Measurements from ENCODE around the gene TPCN1.

The TPCN1 gene

GRCh38 chr12:113221181-113221996 lies at the start of gene TPCN1:
TSS of gene TPCN1 (plus strand) at chr12:113221464. CDS start at chr12:113226853, 5,389 bp downstream.
- DNase-seq, result peak; percentile 100

DNA sequence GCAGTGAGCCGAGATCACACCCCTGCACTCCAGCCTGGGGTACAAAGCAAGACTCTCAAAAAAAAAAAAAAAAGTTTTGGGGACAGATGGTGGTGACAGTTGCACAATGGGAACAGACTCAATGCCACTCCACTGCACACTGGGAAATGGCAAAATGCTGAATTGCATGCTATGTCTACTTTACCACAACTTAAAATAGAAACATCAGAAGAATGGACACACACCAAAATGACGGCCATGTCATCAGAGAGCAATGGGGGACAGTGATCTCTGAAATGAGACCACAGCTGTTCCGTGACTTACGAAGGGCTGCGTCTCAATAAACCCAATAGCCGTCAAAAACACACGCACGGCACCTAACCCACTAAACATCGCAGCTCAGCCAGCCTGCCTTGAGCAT lies 49.7 kb upstream of the TPCN1 start:
- no peak for DNase-seq

GRCh38 chr12:113172185-113172584 lies 49.1 kb upstream of the TPCN1 start:
- DNase-seq, result no peak

- DNase-seq, result no peak
Observed at GRCh38 chr12:113173081-113173698, 48.1 kb upstream of the TPCN1 start.

DNA sequence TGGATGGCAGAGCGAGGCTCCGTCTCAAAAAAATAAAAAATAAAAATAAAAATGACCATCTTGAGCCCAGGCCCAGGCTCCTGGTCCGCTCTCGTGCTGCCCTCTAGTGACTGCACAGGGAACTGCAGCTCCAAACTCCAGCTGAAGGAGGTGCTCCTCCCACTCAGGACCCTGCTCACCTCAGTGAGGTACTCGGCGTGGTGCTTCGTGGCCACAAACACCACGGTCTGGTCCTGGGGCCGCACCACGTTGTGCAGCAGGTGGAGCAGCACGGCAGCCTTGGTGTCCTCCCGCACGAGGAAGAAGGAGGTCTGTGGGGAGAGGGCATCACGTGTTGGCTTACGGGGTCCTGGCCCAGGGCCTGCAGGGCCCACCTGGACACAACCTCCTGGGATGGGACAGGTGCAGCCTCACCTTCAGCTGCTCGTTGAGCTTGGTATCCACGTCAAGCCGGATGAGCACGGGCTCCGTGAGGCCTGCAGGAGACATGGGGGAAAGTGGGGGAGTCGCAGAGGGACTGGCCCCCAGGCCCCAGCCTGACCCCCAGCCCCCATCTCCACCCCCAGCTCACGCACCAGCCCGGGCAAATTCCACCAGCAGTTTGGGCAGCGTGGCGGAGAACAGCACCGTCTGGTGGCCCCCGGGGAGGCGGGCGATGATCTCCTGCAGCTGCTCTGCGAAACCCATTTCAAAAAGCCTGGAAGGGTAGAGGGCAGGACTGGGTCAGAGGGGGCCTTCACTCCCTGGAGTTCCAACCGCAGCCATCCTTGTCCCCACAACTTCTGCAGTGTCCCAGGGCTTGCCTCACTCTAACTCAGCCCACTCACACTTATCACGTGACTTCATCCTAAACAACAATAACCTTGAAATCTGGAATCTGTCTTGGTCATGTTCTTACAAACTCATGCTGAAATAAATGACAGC lies 46.5 kb upstream of the TPCN1 start:
- peak; percentile 79 for DNase-seq

GRCh38 chr12:113179023-113179422 lies 42.2 kb upstream of the TPCN1 start:
- no peak for DNase-seq

DNA sequence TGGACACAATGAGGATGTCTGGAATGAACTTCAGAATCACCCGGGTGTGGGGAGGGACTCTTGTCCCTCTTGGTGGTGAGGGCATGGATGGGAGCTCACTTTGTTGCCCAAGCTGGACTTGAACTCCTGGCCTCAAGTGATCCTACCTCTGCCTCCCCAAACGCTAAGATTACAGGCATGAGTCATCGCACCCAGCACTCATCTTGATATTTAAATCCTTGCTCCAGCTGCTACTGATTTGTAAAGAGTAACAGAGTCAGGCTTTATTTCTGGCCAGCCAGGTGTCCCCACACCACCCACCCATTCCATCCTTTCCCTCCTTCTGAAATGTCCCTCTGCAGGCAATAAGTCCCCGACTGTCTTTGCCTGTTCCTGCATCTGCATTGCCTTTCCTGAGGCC lies 40.9 kb upstream of the TPCN1 start:
- no peak for DNase-seq

DNA sequence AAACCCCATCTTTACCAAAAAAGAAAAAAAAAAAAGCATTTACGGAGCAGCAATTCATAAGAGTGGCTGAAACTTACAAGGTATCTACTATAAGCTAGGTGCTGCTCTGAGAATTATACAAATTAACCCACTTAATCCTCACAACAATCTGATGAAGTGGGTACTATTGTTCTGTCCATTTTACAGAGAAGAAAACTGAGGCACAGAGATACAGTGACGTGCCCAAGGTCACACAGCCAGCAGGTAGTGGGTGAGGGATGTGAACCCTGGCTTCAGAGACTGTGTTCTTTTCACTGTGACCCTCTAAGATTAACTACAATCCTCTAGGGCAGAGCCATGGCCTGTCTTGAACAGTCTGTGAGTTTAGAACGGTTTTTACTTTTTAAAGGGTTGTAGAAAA lies 39.3 kb upstream of the TPCN1 start:
- no peak for DNase-seq

DNA sequence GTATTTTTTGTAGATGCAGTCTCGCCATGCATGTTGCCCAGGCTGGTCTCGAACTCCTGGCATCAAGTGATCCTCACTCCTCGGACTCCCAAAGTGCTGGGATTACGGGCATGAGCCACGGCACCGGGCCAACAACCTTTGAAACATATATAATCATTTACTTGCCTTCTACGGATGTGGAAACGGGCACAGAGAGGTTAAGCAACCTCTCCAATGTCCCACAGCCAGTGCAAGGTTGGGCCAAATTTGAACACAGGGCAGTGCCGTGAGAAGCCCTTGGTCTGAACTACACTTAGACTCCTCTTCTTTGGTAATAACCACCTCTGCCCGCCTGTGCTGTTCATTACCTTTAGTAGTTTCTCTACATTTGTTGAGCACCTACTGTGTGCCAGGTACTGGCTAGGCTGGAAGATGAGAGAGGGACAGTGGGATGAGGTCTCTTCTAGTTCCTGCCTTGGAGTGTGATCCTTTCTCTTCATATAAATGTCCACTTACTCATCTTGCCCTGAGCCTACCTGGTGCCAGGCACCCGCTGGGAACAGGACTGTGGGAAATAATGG lies 38.2 kb upstream of the TPCN1 start:
- no peak for DNase-seq

- DNase-seq, result no peak
Observed at GRCh38 chr12:113184098-113184899, 37.0 kb upstream of the TPCN1 start.

- peak; percentile 92 for DNase-seq
Observed at GRCh38 chr12:113184900-113185179, 36.4 kb upstream of the TPCN1 start.

- peak; percentile 84 for DNase-seq
Observed at GRCh38 chr12:113185180-113186032, 35.9 kb upstream of the TPCN1 start, which contains the start of the genes DDX54 and RITA1. TSS of gene DDX54 (minus strand) at chr12:113185478. CDS start at chr12:113185451, 27 bp downstream. TSS of gene RITA1 (plus strand) at chr12:113185721. CDS start at chr12:113186747, 1,026 bp downstream.

GRCh38 chr12:113186033-113186365 lies 35.3 kb upstream of the TPCN1 start:
- DNase-seq, result no peak

- DNase-seq, result no peak
Observed at GRCh38 chr12:113186666-113187325, 34.5 kb upstream of the TPCN1 start.

DNA sequence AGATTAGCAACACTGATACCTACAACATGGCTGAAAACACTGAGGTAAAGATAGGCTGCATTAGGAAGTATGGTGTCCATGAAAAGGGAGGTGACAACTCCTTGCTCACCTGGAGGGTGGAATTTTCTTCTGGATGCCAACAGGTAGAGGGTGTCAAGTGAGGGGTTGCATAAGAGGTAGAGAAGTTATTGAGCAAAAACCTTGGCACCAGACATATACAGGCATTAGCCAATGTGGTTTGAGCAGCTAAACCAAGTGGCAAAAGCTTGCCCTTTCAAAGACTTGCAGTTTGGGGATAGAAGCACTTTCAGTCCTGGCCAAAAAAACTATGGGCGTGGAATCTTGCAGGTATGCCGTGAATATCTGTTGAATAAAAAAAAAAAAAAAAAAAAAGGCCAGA lies 31.9 kb upstream of the TPCN1 start:
- DNase-seq, result no peak

GRCh38 chr12:113190761-113191160 lies 30.5 kb upstream of the TPCN1 start:
- DNase-seq, result no peak

DNA sequence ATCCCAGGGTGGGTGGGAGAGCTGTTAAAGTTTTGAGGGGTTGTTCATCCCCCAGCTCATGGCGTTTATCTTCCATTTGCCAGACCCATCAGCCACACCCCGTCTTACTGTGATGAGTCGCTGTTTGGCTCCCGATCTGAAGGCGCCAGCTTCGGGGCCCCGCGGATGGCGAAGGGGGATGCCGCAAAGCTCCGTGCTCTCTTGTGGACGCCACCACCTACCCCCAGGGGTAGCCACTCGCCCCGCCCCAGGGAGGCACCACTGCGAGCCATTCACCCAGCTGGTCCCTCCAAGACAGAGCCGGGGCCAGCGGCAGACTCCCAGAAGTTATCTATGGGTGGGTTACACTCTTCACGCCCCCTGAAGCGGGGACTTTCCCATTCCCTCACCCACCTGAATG lies 30.0 kb upstream of the TPCN1 start:
- DNase-seq, result no peak

DNA sequence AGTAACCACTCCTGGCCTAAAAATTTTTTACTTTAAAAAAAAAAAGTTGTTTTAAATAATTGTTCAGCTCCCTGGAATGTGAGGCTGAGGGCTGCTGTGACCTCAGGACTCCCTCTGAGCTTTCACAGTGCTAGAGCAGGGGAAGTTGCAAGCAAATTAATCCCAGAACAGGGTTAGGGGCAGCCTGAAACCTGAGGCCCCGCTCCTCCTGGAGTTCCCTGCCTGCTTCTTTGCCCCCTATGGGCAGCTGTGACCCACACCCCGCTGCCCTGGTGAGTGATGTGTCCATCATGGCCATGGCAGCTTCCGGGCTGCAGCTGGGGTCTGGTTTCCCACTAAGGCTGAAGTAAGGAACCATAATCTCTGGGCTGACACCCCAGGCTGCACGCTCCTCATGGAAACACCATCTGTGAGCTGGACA lies 26.3 kb upstream of the TPCN1 start:
- no peak for DNase-seq

DNA sequence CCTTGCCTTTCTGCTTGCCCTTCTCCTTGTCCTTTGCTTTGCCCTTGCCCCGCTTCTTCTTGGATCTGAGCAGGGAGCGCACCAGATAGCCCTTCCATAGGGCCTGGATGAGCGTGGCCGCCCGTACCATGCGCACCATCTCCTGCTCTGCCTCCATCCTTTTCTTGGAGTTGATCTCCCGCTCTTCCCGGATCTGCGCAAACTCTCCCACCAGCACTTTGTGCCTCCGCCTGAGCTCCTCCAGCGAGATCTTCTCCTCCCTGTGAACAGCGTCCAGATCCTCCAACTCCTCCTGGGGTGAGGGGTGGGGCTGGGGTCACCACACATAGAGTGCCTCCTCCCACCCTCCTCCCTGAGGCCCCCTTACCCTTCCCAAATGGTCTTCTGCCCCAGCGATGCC lies 25.7 kb upstream of the TPCN1 start:
- no peak for DNase-seq

GRCh38 chr12:113196582-113196981 lies 24.7 kb upstream of the TPCN1 start:
- DNase-seq, result no peak

DNA sequence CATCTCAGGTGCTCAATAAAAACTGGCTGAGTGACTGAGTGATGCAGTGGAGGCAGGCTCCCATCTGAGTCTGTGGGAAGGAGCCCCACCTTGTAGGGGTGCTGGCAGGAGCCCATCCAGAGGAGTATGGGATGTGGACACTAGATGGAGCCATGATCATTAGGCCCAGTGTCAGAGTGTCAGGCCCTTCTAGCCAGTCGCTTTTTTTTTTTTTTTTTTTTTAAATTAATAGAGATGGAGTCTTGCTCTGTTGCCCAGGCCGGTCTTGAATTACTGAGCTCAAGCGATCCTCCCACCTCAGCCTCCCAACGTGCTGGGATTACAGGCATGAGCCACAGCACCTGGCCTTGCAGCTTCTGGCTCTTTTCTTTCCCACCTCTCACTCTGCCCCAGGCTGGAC lies 24.3 kb upstream of the TPCN1 start:
- peak; percentile 79 for DNase-seq

All from CD4-positive, alpha-beta T cell treated with Interleukin-17A for 1 hour (primary cell).